C4-2B (cell line): ENCODE measurements around the gene MIR17HG.
"Not testable (repeated sequence)": the region's sequence is repeated elsewhere in the genome, so short reads cannot be mapped to it uniquely, and the experiment has no call there.

Experiments
- H3K27ac ChIP-seq: fragments of 450-650 bp; 2 replicates; pipeline ENCODE4 v1.5.1; 2017
- ZFX ChIP-seq: fragments of 450-650 bp; IDR thresholded peaks from 2 replicates; pipeline ENCODE4 v1.6.1; 2017
- TF ChIP-seq, protein P1 (sequence below): fragments of 450-650 bp; conservative IDR thresholded peaks from 2 replicates; pipeline ENCODE4 v1.5.1; 2017; ENCODE audit warnings: mild to moderate bottlenecking

The MIR17HG gene

DNA sequence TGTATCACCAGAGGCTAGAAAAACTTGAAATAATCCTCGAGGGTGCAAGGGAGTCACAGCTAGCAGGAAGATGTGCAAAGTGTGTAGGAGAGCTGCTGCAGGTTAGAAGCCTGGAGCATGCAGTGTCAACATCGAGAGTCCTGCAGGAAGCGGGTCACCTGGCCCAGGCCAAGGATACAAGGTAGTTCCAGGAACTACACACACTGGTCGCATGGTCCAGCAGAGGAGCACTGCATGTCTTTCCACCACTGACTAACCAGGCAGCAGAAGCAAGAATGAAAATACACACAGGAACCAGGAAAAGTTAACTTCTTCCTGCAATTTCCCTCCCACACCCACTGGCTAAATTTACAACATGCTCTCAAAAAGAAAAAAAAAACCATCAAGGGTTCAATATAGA is 36.0 kb upstream of the MIR17HG start:
- TF ChIP-seq, protein P1, sequence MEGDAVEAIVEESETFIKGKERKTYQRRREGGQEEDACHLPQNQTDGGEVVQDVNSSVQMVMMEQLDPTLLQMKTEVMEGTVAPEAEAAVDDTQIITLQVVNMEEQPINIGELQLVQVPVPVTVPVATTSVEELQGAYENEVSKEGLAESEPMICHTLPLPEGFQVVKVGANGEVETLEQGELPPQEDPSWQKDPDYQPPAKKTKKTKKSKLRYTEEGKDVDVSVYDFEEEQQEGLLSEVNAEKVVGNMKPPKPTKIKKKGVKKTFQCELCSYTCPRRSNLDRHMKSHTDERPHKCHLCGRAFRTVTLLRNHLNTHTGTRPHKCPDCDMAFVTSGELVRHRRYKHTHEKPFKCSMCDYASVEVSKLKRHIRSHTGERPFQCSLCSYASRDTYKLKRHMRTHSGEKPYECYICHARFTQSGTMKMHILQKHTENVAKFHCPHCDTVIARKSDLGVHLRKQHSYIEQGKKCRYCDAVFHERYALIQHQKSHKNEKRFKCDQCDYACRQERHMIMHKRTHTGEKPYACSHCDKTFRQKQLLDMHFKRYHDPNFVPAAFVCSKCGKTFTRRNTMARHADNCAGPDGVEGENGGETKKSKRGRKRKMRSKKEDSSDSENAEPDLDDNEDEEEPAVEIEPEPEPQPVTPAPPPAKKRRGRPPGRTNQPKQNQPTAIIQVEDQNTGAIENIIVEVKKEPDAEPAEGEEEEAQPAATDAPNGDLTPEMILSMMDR, result no peak
- H3K27ac ChIP-seq, result no peak overlapping the region

DNA sequence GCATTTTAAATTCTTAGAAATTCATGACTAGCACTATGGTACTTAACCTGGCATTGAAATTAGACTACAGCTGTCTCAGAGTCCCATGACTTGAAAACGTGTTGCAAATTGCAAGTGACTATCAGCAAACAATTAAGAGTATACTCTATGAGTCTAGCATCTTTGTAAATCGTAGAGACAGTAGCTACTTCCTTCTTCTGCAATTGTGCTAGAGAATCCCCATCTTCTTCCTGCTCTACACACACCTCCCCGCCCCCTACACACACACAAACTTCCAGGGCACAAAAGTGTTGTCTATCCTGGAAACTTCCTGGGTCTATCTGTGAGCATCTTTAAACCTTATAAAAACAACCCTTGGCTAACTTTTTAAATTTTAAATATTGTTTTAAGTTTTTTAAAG is 35.2 kb upstream of the MIR17HG start:
- no peak overlapping the region for H3K27ac ChIP-seq

DNA sequence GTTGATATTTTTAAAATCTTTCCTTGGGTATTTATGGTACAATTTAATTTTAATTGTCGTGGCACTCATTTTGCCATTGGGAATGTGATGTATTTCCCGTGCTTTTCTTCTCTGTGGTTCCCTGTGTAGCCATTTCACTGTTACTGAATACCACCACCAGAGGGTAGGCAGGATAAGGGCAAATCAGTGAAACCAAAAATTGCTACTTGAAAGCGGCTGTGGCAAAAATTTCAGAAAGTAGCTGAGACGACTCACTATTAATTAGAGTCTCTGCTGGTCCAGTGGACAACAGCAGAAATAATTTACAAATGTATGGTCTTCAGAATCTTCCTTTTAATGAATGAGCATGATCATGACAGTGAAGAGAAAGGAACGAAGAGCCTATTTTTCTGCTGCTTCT is 34.4 kb upstream of the MIR17HG start:
- TF ChIP-seq ZFX, result no peak
- TF ChIP-seq, protein P1, result peak; percentile 56
- no peak overlapping the region for H3K27ac ChIP-seq

More for the DNA sequence above, 35.2 kb upstream of the MIR17HG start:
- TF ChIP-seq ZFX, result no peak
- TF ChIP-seq, protein P1, result no peak

DNA sequence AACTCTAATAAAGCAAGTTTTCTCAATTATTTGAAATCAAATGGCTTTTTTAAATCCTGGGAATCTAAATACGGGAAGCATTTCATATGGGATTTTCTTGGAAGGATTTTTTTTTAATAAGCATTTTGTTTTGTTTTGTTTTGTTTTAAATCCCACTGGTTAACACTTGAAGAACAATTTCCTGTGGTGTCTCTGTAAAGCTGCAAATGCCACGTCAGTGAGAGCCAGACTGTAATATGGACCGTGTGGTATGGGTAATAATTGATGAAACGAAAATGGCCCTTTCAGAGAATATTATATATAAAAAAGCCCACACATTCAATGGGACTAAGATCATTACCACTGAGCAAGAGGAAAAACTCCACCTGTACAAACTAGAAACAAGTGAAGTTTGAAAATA is 33.9 kb upstream of the MIR17HG start:
- no peak overlapping the region for H3K27ac ChIP-seq
- no peak for TF ChIP-seq ZFX
- TF ChIP-seq, protein P1, result no peak

DNA sequence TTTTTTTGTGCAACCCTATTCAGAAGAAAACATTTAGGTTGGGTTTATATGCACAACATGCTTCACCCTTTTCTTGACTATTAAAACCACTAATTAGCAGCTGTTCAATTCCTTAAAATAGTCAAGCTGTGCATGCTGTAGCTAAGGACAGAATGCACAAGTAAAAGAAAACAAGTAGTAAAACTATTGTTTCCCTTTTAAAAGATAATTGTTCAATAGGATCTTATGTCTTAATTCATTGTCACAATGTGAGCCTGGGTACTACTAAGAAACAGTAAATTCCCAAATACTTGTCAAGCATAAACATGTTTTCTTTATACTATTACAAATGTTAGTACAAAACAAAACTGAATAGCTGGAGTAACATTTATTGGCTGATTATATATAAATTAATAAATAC is 32.6 kb upstream of the MIR17HG start:
- H3K27ac ChIP-seq, result no peak overlapping the region
- TF ChIP-seq, protein P1, result no peak
- TF ChIP-seq ZFX, result no peak

DNA sequence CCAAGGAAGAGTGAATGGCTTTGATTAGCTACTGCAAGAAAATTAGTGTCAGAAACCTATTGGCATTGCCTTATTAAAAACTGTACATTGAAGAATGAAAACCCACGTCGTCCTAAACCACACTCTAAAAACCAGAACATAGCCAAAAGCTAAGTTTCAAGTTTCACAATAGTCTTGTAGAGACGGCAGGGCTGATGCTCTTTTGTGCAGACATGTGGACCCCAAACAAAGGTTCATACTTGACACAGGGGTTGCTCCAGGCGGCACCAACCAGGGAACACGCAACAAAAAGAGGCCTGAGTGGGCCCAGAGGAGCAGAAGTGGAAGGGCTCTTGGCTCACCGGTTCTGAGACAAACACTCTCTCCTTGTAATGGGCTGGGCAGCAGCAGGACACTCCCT is 28.6 kb upstream of the MIR17HG start:
- TF ChIP-seq ZFX, result no peak
- TF ChIP-seq, protein P1, result no peak

DNA sequence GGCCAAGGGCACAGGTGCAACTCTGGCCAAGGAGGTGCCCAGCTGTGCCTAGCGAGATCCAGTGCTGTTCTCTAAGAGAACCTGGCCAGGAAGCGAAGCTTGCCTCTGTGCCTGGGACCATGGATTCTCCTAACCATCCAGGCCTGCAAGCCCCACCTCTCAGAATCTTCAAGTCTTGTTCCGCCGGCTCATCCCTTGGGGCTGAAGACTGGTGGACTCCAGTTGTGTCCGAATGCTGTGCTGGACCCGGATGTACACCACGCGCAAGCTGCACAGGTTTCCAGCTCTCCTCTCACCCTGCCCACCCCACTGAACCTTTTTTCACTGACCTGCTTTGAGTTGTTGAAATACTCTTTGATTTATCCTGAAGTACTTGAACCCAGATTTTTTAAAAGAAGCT is 27.5 kb upstream of the MIR17HG start:
- H3K27ac ChIP-seq, result no peak overlapping the region
- TF ChIP-seq, protein P1, result no peak
- TF ChIP-seq ZFX, result no peak

More for the DNA sequence above, 28.6 kb upstream of the MIR17HG start:
- no peak overlapping the region for H3K27ac ChIP-seq

DNA sequence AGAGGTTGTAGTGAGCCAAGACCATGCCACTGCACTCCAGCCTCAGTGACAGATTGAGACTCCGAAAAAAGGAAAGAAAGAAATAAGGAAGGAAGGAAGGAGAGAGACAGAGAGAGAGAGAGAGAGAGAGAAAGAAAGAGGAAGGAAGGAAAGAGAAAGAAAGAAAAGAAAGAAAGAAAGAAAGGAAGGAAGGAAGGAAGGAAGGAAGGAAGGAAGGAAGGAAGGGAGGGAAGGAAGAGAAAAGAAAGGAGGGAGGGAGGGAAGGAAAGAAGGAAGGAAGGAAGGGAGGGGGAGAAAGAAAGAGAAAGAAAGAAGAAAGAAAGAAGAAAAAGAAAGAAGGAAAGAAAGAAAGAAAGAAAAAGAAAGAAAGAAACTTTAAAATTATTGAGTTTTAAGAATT is 26.5 kb upstream of the MIR17HG start:
- not testable (repeated sequence) for H3K27ac ChIP-seq
